Neural cell (in vitro differentiated cells): ENCODE measurements around the gene ITGB3BP. TPM values are rescaled to one million over a fixed set of nuclear protein-coding genes. Genes with fewer than 3 reads are reported as not detected.

Source experiments
- H2AFZ ChIP-seq: fragments of 200-600, 300-800 bp; sonication (generic), shearing (Covaris generic); 2 replicates; pipeline ENCODE4 v1.6.0; 2014; ENCODE audit warnings: low read depth, mild to moderate bottlenecking, antibody characterized with exemption, low read length, moderate library complexity
- H3F3A ChIP-seq: fragments of 200-600 bp; shearing (Covaris generic); 2 replicates; pipeline ENCODE4 v1.6.1; 2016; ENCODE audit warnings: mild to moderate bottlenecking, moderate library complexity, mixed read lengths, antibody characterized with exemption, low read length; ENCODE audit not compliant: insufficient read depth, poor library complexity, severe bottlenecking
- H3K27ac ChIP-seq: fragments of 200-600, 300-800 bp; sonication (generic), shearing (Covaris generic); 2 replicates; pipeline ENCODE4 v1.5.1; 2014; ENCODE audit warnings: mild to moderate bottlenecking, low read length, moderate library complexity
- H3K27me3 ChIP-seq: fragments of 300-800, 200-600 bp; sonication (generic), shearing (Covaris generic); 2 replicates; pipeline ENCODE4 v1.6.0; 2014; ENCODE audit warnings: mild to moderate bottlenecking, low read depth, low read length, moderate library complexity; ENCODE audit not compliant: insufficient read depth
- H3K36me3 ChIP-seq: fragments of 300-800, 200-600 bp; sonication (generic), shearing (Covaris generic); 2 replicates; pipeline ENCODE4 v1.5.1; 2014; ENCODE audit warnings: mild to moderate bottlenecking, antibody characterized with exemption, low read length, moderate library complexity; ENCODE audit not compliant: insufficient read depth
- H3K4me2 ChIP-seq: fragments of 300-800, 200-600 bp; sonication (generic), shearing (Covaris generic); 2 replicates; pipeline ENCODE4 v1.6.0; 2014; ENCODE audit warnings: mild to moderate bottlenecking, low read length
- H3K4me3 ChIP-seq: fragments of 300-800, 200-600 bp; sonication (generic), shearing (Covaris generic); 2 replicates; pipeline ENCODE4 v1.5.1; 2014; ENCODE audit warnings: mild to moderate bottlenecking, low read length, moderate library complexity
- H3K79me2 ChIP-seq: fragments of 200-600 bp; shearing (Covaris generic); replicated peaks from 2 replicates; pipeline ENCODE4 v1.6.0; 2014; ENCODE audit warnings: mild to moderate bottlenecking, low read length, moderate library complexity; ENCODE audit not compliant: insufficient read depth
- H3K9ac ChIP-seq: fragments of 300-800, 200-600 bp; sonication (generic), shearing (Covaris generic); 2 replicates; pipeline ENCODE4 v1.6.1; 2016; ENCODE audit warnings: mild to moderate bottlenecking, low read length, mixed read lengths
- H3K9me2 ChIP-seq: fragments of 200-600 bp; shearing (Covaris generic); 2 replicates; pipeline ENCODE4 v1.6.1; 2016; ENCODE audit warnings: mild to moderate bottlenecking, low read length, mixed read lengths; ENCODE audit not compliant: insufficient read depth
- H3K9me3 ChIP-seq: fragments of 200-600, 300-800 bp; sonication (generic), shearing (Covaris generic); 2 replicates; pipeline ENCODE4 v1.6.1; 2016; ENCODE audit warnings: mild to moderate bottlenecking, mixed run types, low read length, moderate library complexity, mixed read lengths
- H4K20me1 ChIP-seq: fragments of 200-600 bp; shearing (Covaris generic); 2 replicates; pipeline ENCODE4 v1.6.1; 2016; ENCODE audit warnings: mild to moderate bottlenecking, mixed run types; ENCODE audit not compliant: insufficient read depth
- CTCF ChIP-seq: fragments of 450-650 bp; IDR thresholded peaks from 2 replicates; pipeline ENCODE4 v1.5.1; 2014; ENCODE audit warnings: antibody characterized with exemption, mild to moderate bottlenecking, moderate library complexity; ENCODE audit not compliant: poor library complexity, severe bottlenecking
- EP300 ChIP-seq: fragments of 450-650 bp; conservative IDR thresholded peaks from 2 replicates; pipeline ENCODE4 v1.6.1; 2014; ENCODE audit warnings: antibody characterized with exemption, mild to moderate bottlenecking, moderate library complexity; ENCODE audit not compliant: poor library complexity, severe bottlenecking
- EZH2 ChIP-seq: fragments of 200-600, 300-800 bp; shearing (Covaris generic), sonication (generic); IDR thresholded peaks from 2 replicates; pipeline ENCODE4 v1.6.1; 2014; ENCODE audit warnings: antibody characterized with exemption, low read length, borderline replicate concordance, mild to moderate bottlenecking; ENCODE audit not compliant: insufficient read depth, poor library complexity, severe bottlenecking
- MXI1 ChIP-seq: fragments of 450-650 bp; conservative IDR thresholded peaks from 2 replicates; pipeline ENCODE4 v1.6.1; 2014; ENCODE audit warnings: antibody characterized with exemption, mild to moderate bottlenecking; ENCODE audit not compliant: poor library complexity, severe bottlenecking
- POLR2AphosphoS5 ChIP-seq: IDR thresholded peaks from 2 replicates; pipeline ENCODE4 v1.6.1; 2012
- RAD21 ChIP-seq: fragments of 450-650 bp; conservative IDR thresholded peaks from 2 replicates; pipeline ENCODE4 v1.6.1; 2014; ENCODE audit warnings: antibody characterized with exemption, mild to moderate bottlenecking, moderate library complexity
- REST ChIP-seq: IDR thresholded peaks from 2 replicates; pipeline ENCODE4 v1.6.1; 2012; ENCODE audit warnings: borderline replicate concordance
- SMC3 ChIP-seq: fragments of 450-650 bp; conservative IDR thresholded peaks from 2 replicates; pipeline ENCODE4 v1.6.1; 2014; ENCODE audit warnings: antibody characterized with exemption, mild to moderate bottlenecking, moderate library complexity; ENCODE audit not compliant: poor library complexity
- TAF1 ChIP-seq: IDR thresholded peaks from 2 replicates; pipeline ENCODE4 v1.6.1; 2012; ENCODE audit warnings: low read depth
- polyA plus RNA-seq: library from polyadenylated mRNA; depleted of rRNA; stranded (reverse); fragments of >200 nt; gene quantifications from 2 replicates; pipeline ENCODE4 v1.2.3, GENCODE V29; 2014

The ITGB3BP gene
- polyA plus RNA-seq, 1 donor from 2014 or later = 29.0 TPM

- Histone ChIP-seq H3K4me3 (no peak overlapping the region), H3K27ac (no peak overlapping the region), H3K36me3 (no peaks in the 10 kb centered on the region), H4K20me1 (no peaks in the 10 kb centered on the region), H3K27me3 (no peaks in the 10 kb centered on the region), H3K4me2 (no peak overlapping the region), H3K9ac (no peak overlapping the region), H3K9me2 (no peaks in the 10 kb centered on the region), H2AFZ (no peak overlapping the region), H3F3A (no peaks in the 10 kb centered on the region), H3K79me2 (no peaks in the 10 kb centered on the region), H3K9me3 (no peaks in the 10 kb centered on the region)
- TF ChIP-seq TAF1 = no peak
- TF ChIP-seq REST = no peak
- TF ChIP-seq RAD21 = no peak
- TF ChIP-seq EZH2 = no peak
- TF ChIP-seq CTCF = no peak
- TF ChIP-seq MXI1 = no peak
- TF ChIP-seq SMC3 = no peak
- TF ChIP-seq EP300 = no peak
- no peak for TF ChIP-seq POLR2AphosphoS5
Measured at GRCh38 chr1:63506782-63507181, 16.2 kb downstream of the ITGB3BP start.

GRCh38 chr1:63501256-63501655 is 21.8 kb downstream of the ITGB3BP start:
- H3K4me3 ChIP-seq = no peak overlapping the region
- no peak overlapping the region for H3K27ac ChIP-seq
- no peaks in the 10 kb centered on the region for H3K27me3 ChIP-seq
- no peaks in the 10 kb centered on the region for H3K79me2 ChIP-seq
- no peaks in the 10 kb centered on the region for H3F3A ChIP-seq
- TF ChIP-seq EP300 (no peak), CTCF (no peak), REST (no peak), SMC3 (no peak), RAD21 (no peak), MXI1 (no peak), POLR2AphosphoS5 (no peak), EZH2 (no peak), TAF1 (no peak)
- H3K9me2 ChIP-seq = no peaks in the 10 kb centered on the region
- no peak overlapping the region for H3K9ac ChIP-seq
- H3K36me3 ChIP-seq = no peaks in the 10 kb centered on the region
- H4K20me1 ChIP-seq = no peaks in the 10 kb centered on the region
- H3K9me3 ChIP-seq = no peaks in the 10 kb centered on the region
- H2AFZ ChIP-seq = no peak overlapping the region
- H3K4me2 ChIP-seq = no peak overlapping the region
